SK-N-SH (cell line): ENCODE results near the gene CPSF3.

Source experiments
- CTCF ChIP-seq: fragments of 200-600 bp; sonication (generic); IDR thresholded peaks from 2 replicates; pipeline ENCODE4 v1.6.1; 2017; ENCODE audit warnings: antibody characterized with exemption, mild to moderate bottlenecking, moderate library complexity
- FOSL2 ChIP-seq: IDR thresholded peaks from 2 replicates; pipeline ENCODE4 v1.4.0; 2012; ENCODE audit warnings: low read depth, mild to moderate bottlenecking, moderate library complexity, borderline replicate concordance
- FOXJ3 ChIP-seq: sonication (generic); formaldehyde crosslinking; IDR thresholded peaks from 2 replicates; pipeline ENCODE4 v1.5.1; 2020; ENCODE audit warnings: mild to moderate bottlenecking, missing genetic modification reagents
- GABPA ChIP-seq: IDR thresholded peaks from 2 replicates; pipeline ENCODE4 v1.4.0; 2012; ENCODE audit warnings: low read depth, mild to moderate bottlenecking
- JUND ChIP-seq: IDR thresholded peaks from 2 replicates; pipeline ENCODE4 v1.4.0; 2012
- MEF2A ChIP-seq: IDR thresholded peaks from 2 replicates; pipeline ENCODE4 v1.4.0; 2012; ENCODE audit warnings: low read depth, borderline replicate concordance
- NFIC ChIP-seq: IDR thresholded peaks from 2 replicates; pipeline ENCODE4 v1.4.0; 2012; ENCODE audit warnings: borderline replicate concordance
- POLR2AphosphoS5 ChIP-seq: IDR thresholded peaks from 2 replicates; pipeline ENCODE4 v1.6.1; 2012; ENCODE audit warnings: low read depth, low read length
- RCOR1 ChIP-seq: fragments of 150-350 bp; IDR thresholded peaks from 2 replicates; pipeline ENCODE4 v1.6.1; 2017; ENCODE audit warnings: antibody characterized with exemption, low read length
- SMC3 ChIP-seq: IDR thresholded peaks from 2 replicates; pipeline ENCODE4 v1.6.1; 2012; ENCODE audit warnings: low read depth, low read length, improper control_type of control experiment
- USF2 ChIP-seq: fragments of 150-350 bp; IDR thresholded peaks from 2 replicates; pipeline ENCODE4 v1.6.1; 2017; ENCODE audit warnings: antibody characterized with exemption, low read length, low read depth, borderline replicate concordance
- YY1 ChIP-seq: IDR thresholded peaks from 2 replicates; pipeline ENCODE4 v1.4.0; 2012; ENCODE audit warnings: low read depth, mild to moderate bottlenecking
- TF ChIP-seq, protein P1 (sequence below): IDR thresholded peaks from 2 replicates; pipeline ENCODE4 v1.4.0; 2012; ENCODE audit warnings: low read depth

- no peak for TF ChIP-seq GABPA
- no peak for TF ChIP-seq YY1
- no peak for TF ChIP-seq CTCF
- TF ChIP-seq POLR2AphosphoS5: no peak
- TF ChIP-seq NFIC: no peak
- TF ChIP-seq SMC3: no peak
- TF ChIP-seq USF2: no peak
- no peak for TF ChIP-seq RCOR1
- TF ChIP-seq, protein P1, sequence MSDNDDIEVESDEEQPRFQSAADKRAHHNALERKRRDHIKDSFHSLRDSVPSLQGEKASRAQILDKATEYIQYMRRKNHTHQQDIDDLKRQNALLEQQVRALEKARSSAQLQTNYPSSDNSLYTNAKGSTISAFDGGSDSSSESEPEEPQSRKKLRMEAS: no peak
- no peak for TF ChIP-seq JUND
- TF ChIP-seq FOSL2: no peak
- no peak for TF ChIP-seq MEF2A
- no peak for TF ChIP-seq FOXJ3 (CRISPR knock-in tag)
Observed at GRCh38 chr2:9408641-9409151, 14.8 kb upstream of the CPSF3 start.
